NT2/D1 (cell line): ENCODE results near the gene MVD.

ENCODE experiments used
- SUZ12 ChIP-seq: IDR thresholded peaks from 2 replicates; pipeline ENCODE4 v1.6.1; 2011; ENCODE audit not compliant: insufficient read length, insufficient read depth; ENCODE audit errors: extremely low read depth
- YY1 ChIP-seq: IDR thresholded peaks from 2 replicates; pipeline ENCODE4 v1.6.1; 2011; ENCODE audit not compliant: insufficient read length, insufficient read depth
- ZNF274 ChIP-seq: IDR thresholded peaks from 2 replicates; pipeline ENCODE4 v1.6.1; 2011; ENCODE audit warnings: mild to moderate bottlenecking, low read depth, low read length

DNA sequence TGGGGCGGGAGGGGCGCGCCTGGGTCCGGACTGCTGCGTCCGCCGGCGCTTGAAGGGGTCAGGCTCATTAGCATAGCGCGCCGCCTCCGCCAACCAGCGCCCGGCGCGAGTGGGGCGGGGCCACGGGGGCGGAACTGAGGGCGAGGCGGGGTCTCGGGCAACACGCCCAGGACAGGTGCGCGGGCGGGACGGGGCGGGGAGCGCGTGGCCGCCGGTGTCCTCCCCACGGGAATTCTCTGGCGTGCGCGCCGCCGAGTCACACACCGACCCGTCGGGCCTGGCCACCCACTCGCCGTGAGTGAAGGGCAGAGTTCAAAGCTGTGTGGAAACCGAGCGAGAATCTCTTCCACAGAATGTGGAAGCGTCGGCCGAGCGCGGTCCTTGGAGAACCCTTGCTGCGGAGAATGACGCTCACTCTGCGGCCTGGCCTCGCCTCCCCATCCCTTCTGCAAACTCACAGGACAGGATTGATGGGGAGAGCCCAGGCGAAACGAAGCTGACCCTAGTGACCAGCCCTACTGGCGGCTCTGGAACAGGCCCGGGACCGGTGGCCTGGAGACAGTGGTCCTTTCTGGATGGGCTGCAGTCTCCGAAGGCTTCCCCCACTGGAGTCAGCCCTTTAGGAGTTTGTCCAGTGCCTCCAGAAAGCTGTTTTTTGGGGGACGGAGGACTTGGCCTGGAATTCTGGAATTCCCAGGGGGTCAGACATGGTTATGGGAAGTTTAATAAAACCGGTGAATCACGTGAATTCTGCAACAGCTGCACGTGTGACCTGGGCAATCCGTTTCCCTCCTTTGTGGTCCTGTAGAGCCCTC, 23.8 kb upstream of the MVD start, which contains the start of gene SNAI3:
- TF ChIP-seq ZNF274 (no peak), YY1 (no peak), SUZ12 (no peak)
